ENCODE results near the gene NKG7. TPM values are rescaled to one million over a fixed set of nuclear protein-coding genes. Genes with fewer than 3 reads are reported as not detected.
A peak's percentile ranks its signal among the peaks of the same experiment; 100 is the strongest.

Gene NKG7
- total RNA-seq, 1 experiment from 2014 or later, result not detected

DNA sequence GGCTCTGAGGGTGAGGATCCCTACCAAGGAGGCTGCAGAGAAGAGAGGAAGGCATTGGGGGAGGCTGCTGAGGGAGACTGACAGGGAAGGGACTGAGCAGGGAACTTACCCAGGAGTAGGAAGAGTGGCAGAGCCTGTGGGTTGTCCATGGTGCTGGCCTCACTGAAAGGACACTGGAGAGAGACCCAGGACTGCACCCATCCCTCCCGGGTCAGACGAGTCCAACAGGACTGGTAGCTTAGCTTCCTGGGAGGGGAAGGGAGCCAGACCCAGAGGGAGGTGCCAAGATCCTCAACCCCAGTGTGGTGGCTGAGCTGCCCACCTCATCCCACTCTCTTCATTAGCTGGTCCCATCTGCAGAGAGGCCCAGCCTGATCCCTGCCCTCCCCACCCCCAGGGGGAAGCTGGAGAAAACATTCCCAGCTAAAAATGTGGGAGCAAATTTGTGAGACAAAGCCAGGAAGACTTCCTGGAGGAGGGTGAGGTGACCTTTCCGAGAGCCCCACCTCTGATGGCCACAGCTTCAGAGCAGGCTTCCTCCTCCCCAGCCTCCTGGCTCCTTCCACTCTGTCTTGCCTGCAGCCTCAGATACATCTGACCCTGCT, 30.4 kb downstream of the NKG7 start, which contains the start of gene VSIG10L:
Gene VSIG10L (minus strand): TSS at position 164 of the 605 bp plus-strand sequence. CDS start 15 bp downstream, at position 149.
- H3K27me3 ChIP-seq (replicated peaks; ENCODE audit: insufficient read depth, low read depth, low read length, poor library complexity), result no peaks in the 10 kb centered on the region
- H3K27ac ChIP-seq (ENCODE audit: low read depth, low read length, poor library complexity, severe bottlenecking), result no peak within 1 kb of the TSS
- H3K4me3 ChIP-seq (ENCODE audit: low read depth, low read length, poor library complexity, severe bottlenecking), result no peak within 1 kb of the TSS
- H3K9me3 ChIP-seq (ENCODE audit: low read depth, low read length, poor library complexity, severe bottlenecking), result no peaks in the 10 kb centered on the region
- no peak for DNase-seq (ENCODE audit: low spot score)
- CTCF ChIA-PET, result no interaction called here
- H3K4me1 ChIP-seq (ENCODE audit: insufficient read depth, low read length, poor library complexity, severe bottlenecking), result peaks cover 8% of the 10 kb centered on the region
- no peaks in the 10 kb centered on the region for H3K36me3 ChIP-seq (ENCODE audit: insufficient read depth, low read length, poor library complexity, severe bottlenecking)
- intact Hi-C loops (cut with micrococcal nuclease; ENCODE audit: unreplicated experiment), result no loop called here
- no TSS peak for BruUV-seq (replicated peaks)
- POLR2A ChIA-PET (ENCODE audit: low non-redundant PET), result no interaction called here
- no peak for TF ChIP-seq EZH2 (IDR thresholded peaks at IDR 0.05; ENCODE audit: borderline replicate concordance, low read depth, low read length, poor library complexity, severe bottlenecking)
- TF ChIP-seq, protein P1, sequence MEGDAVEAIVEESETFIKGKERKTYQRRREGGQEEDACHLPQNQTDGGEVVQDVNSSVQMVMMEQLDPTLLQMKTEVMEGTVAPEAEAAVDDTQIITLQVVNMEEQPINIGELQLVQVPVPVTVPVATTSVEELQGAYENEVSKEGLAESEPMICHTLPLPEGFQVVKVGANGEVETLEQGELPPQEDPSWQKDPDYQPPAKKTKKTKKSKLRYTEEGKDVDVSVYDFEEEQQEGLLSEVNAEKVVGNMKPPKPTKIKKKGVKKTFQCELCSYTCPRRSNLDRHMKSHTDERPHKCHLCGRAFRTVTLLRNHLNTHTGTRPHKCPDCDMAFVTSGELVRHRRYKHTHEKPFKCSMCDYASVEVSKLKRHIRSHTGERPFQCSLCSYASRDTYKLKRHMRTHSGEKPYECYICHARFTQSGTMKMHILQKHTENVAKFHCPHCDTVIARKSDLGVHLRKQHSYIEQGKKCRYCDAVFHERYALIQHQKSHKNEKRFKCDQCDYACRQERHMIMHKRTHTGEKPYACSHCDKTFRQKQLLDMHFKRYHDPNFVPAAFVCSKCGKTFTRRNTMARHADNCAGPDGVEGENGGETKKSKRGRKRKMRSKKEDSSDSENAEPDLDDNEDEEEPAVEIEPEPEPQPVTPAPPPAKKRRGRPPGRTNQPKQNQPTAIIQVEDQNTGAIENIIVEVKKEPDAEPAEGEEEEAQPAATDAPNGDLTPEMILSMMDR (conservative IDR thresholded peaks at IDR 0.05; ENCODE audit: low read depth, low read length), result no peak

DNA sequence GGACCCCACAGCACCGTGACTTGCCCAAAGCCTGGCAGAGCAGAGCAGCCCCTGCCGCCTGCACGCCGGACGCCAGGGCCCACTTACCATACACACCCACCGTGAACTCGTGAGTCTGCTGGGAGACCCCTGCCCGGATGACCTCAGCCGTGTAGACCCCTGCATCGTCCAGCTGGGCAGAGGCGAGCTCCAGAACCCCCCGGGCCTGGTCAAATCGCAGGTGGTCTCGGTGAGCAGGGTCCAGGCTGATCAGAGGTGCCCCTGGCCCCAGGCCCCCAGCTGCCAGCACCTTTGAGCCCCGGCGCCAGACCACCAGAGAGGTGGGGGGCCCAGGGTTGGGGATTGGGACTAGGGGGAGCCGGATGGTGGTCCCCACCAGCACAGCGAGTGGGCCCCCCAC, 31.4 kb downstream of the NKG7 start:
- DNase-seq (ENCODE audit: low spot score), result no peak
- no peak overlapping the region for H3K4me3 ChIP-seq (ENCODE audit: low read depth, low read length, poor library complexity, severe bottlenecking)
- H3K27ac ChIP-seq (ENCODE audit: low read depth, low read length, poor library complexity, severe bottlenecking), result no peak overlapping the region
- H3K27me3 ChIP-seq (replicated peaks; ENCODE audit: insufficient read depth, low read depth, low read length, poor library complexity), result no peaks in the 10 kb centered on the region
- intact Hi-C loops (cut with micrococcal nuclease; ENCODE audit: unreplicated experiment), result no loop called here
- POLR2A ChIA-PET (ENCODE audit: low non-redundant PET), result no interaction called here
- CTCF ChIA-PET, result no interaction called here
- TF ChIP-seq EZH2 (IDR thresholded peaks at IDR 0.05; ENCODE audit: borderline replicate concordance, low read depth, low read length, poor library complexity, severe bottlenecking), result no peak
- TF ChIP-seq, protein P1 (conservative IDR thresholded peaks at IDR 0.05; ENCODE audit: low read depth, low read length), result no peak
- no TSS peak for BruUV-seq (replicated peaks)
- no peaks in the 10 kb centered on the region for H3K9me3 ChIP-seq (ENCODE audit: low read depth, low read length, poor library complexity, severe bottlenecking)
- H3K36me3 ChIP-seq (ENCODE audit: insufficient read depth, low read length, poor library complexity, severe bottlenecking), result no peaks in the 10 kb centered on the region
- peaks cover 8% of the 10 kb centered on the region for H3K4me1 ChIP-seq (ENCODE audit: insufficient read depth, low read length, poor library complexity, severe bottlenecking)

DNA sequence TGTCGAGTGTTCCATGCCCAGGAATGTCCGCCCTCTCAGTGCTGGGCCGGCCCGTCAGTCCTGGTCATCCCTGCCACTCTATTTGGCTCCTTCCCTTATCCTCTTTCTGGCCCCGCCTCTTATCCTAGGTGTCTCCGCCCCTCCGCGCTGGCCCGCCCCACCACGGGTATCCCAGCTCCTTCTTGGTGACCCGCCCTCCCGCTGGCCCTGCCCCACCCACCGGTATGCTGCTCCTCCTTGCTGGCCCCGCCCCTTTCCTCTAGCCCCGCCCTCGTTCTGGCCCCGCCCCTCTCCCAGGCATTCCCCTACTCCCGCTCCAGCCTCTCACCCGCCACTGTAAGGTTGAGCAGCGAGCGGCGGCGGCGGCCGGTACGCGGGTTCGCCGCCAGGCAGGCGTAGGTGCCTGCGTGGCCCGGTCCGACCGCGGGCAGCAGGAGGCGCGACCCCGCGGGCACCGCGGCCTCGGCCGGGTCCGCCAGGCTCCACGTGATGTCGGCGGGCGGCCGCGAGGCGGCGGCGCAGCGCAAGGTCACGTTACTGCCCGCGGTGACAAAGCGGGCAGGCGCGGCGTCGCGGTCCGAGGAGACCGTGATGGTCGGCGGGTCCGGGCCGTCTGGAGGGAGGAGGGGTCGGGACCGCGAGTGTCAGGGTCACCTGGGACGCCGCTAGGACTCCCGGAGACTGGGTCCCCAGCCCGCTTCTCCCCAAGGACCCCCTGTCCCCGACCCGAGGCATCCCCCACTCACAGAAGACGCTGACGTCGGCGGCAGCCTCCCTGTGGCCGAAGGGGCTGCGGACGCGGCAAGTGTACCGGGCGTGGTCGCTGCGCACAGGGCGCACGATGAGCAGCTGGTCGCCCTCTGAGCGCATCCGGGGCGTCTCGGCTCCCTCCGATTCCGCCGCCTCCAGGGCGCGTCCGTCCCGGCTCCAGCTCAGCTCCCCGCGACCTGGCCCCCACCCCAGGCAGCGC, 32.5 kb downstream of the NKG7 start:
- Histone ChIP-seq H3K4me1 (ENCODE audit: insufficient read depth, low read length, poor library complexity, severe bottlenecking) (peaks cover 8% of the 10 kb centered on the region), H3K27me3 (replicated peaks; ENCODE audit: insufficient read depth, low read depth, low read length, poor library complexity) (no peaks in the 10 kb centered on the region), H3K4me3 (ENCODE audit: low read depth, low read length, poor library complexity, severe bottlenecking) (peak overlapping the region; percentile 61), H3K9me3 (ENCODE audit: low read depth, low read length, poor library complexity, severe bottlenecking) (no peaks in the 10 kb centered on the region), H3K27ac (ENCODE audit: low read depth, low read length, poor library complexity, severe bottlenecking) (no peak overlapping the region), H3K36me3 (ENCODE audit: insufficient read depth, low read length, poor library complexity, severe bottlenecking) (no peaks in the 10 kb centered on the region)
- TF ChIP-seq EZH2 (IDR thresholded peaks at IDR 0.05; ENCODE audit: borderline replicate concordance, low read depth, low read length, poor library complexity, severe bottlenecking), result no peak
- TF ChIP-seq, protein P1 (conservative IDR thresholded peaks at IDR 0.05; ENCODE audit: low read depth, low read length), result no peak; the same call in 1 of the 2 replicates
- CTCF ChIA-PET, result interaction anchor here (0.6 to 1.4 kb wide), 4 partner anchors 12 to 321 kb away, joined by 3 to 6 read pairs (median 4); no protein-coding TSS in a partner anchor
- POLR2A ChIA-PET (ENCODE audit: low non-redundant PET), result interaction anchor here (0.5 to 0.6 kb wide), 2 partner anchors 28 to 547 kb away, joined by 6 to 17 read pairs; no protein-coding TSS in a partner anchor
- BruUV-seq (replicated peaks), result no TSS peak
- intact Hi-C loops (cut with micrococcal nuclease; ENCODE audit: unreplicated experiment), result loop anchor here (2.0 to 10.0 kb wide), 3 partner anchors 27 to 325 kb away; partner anchors contain the start of gene ETFB
- peak; percentile 97 for DNase-seq (ENCODE audit: low spot score)

Measured in A673 (cell line).